Measurements from ENCODE around the gene ENTHD1. TPM values are rescaled to one million over a fixed set of nuclear protein-coding genes. Genes with fewer than 3 reads are reported as not detected.

The ENTHD1 gene
- total RNA-seq, 4 donors from 2014 or later, result 0.14 TPM; not detected in 3

DNA sequence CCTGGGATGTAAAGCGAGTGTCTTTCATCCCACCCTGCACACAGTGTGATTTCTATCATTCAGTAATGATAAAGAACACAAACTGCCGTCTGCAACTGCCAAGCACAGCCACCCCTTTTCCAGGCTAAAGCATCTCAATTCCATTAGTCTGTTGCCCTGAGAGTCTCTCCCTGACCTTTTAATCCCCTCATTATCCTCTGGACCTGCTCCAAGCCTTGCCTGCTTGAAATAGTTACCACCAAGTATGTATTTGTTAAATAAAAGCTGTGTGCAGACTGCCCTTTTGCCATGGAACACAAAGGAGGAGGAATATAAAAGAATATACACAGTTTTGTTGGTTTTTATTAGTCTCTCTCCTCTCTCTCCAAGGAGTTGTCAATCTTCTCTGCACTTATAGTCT is 20.3 kb upstream of the ENTHD1 start:
- no peaks in the 10 kb centered on the region for H3K9me3 ChIP-seq
- intact Hi-C loops (cut with DNase I; ENCODE audit: low total_unique reads), result no loop called here
- no peaks in the 10 kb centered on the region for H3K4me1 ChIP-seq
- TF ChIP-seq POLR2A (IDR thresholded peaks at IDR 0.05), result no peak
- TF ChIP-seq, protein P1, sequence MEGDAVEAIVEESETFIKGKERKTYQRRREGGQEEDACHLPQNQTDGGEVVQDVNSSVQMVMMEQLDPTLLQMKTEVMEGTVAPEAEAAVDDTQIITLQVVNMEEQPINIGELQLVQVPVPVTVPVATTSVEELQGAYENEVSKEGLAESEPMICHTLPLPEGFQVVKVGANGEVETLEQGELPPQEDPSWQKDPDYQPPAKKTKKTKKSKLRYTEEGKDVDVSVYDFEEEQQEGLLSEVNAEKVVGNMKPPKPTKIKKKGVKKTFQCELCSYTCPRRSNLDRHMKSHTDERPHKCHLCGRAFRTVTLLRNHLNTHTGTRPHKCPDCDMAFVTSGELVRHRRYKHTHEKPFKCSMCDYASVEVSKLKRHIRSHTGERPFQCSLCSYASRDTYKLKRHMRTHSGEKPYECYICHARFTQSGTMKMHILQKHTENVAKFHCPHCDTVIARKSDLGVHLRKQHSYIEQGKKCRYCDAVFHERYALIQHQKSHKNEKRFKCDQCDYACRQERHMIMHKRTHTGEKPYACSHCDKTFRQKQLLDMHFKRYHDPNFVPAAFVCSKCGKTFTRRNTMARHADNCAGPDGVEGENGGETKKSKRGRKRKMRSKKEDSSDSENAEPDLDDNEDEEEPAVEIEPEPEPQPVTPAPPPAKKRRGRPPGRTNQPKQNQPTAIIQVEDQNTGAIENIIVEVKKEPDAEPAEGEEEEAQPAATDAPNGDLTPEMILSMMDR (IDR thresholded peaks at IDR 0.05), result no peak
- no peak for DNase-seq
- peaks cover 0 to 2% of the 10 kb centered on the region in 2 donors for H3K27me3 ChIP-seq
- no peaks in the 10 kb centered on the region for H3K36me3 ChIP-seq
- H3K4me3 ChIP-seq, result no peak overlapping the region
- no peak overlapping the region for H3K27ac ChIP-seq

- TF ChIP-seq, protein P1 (IDR thresholded peaks at IDR 0.05), result no peak
- TF ChIP-seq POLR2A (IDR thresholded peaks at IDR 0.05), result no peak
- no peak for DNase-seq
- Histone ChIP-seq H3K27me3 (peaks cover 0 to 2% of the 10 kb centered on the region in 2 donors), H3K27ac (no peak overlapping the region), H3K9me3 (no peaks in the 10 kb centered on the region), H3K4me3 (no peak overlapping the region), H3K36me3 (no peaks in the 10 kb centered on the region), H3K4me1 (no peaks in the 10 kb centered on the region)
- intact Hi-C loops (cut with DNase I; ENCODE audit: low total_unique reads), result no loop called here
Observed at GRCh38 chr22:39913321-39913720, 19.8 kb upstream of the ENTHD1 start.

- Histone ChIP-seq H3K4me3 (no peak overlapping the region), H3K27ac (no peak overlapping the region), H3K4me1 (no peaks in the 10 kb centered on the region), H3K36me3 (no peaks in the 10 kb centered on the region), H3K9me3 (no peaks in the 10 kb centered on the region), H3K27me3 (peaks cover 0 to 2% of the 10 kb centered on the region in 2 donors)
- TF ChIP-seq POLR2A (IDR thresholded peaks at IDR 0.05), result no peak
- no peak for DNase-seq
- intact Hi-C loops (cut with DNase I; ENCODE audit: low total_unique reads), result no loop called here
Observed at GRCh38 chr22:39910876-39911613, 17.5 kb upstream of the ENTHD1 start.

GRCh38 chr22:39908737-39909136 is 15.2 kb upstream of the ENTHD1 start:
- peaks cover 0 to under 1% of the 10 kb centered on the region in 2 donors for H3K27me3 ChIP-seq
- no peaks in the 10 kb centered on the region for H3K36me3 ChIP-seq
- DNase-seq, result no peak
- intact Hi-C loops (cut with DNase I; ENCODE audit: low total_unique reads), result no loop called here
- TF ChIP-seq, protein P1 (IDR thresholded peaks at IDR 0.05), result no peak
- no peak for TF ChIP-seq POLR2A (IDR thresholded peaks at IDR 0.05)
- no peaks in the 10 kb centered on the region for H3K4me1 ChIP-seq
- no peak overlapping the region for H3K27ac ChIP-seq
- H3K4me3 ChIP-seq, result no peak overlapping the region
- no peaks in the 10 kb centered on the region for H3K9me3 ChIP-seq

- Histone ChIP-seq H3K27ac (no peak overlapping the region), H3K4me1 (no peaks in the 10 kb centered on the region), H3K27me3 (no peaks in the 10 kb centered on the region), H3K4me3 (no peak overlapping the region), H3K36me3 (no peaks in the 10 kb centered on the region), H3K9me3 (no peaks in the 10 kb centered on the region)
- intact Hi-C loops (cut with DNase I; ENCODE audit: low total_unique reads), result no loop called here
- TF ChIP-seq POLR2A (IDR thresholded peaks at IDR 0.05), result no peak
- TF ChIP-seq, protein P1 (IDR thresholded peaks at IDR 0.05), result no peak
- DNase-seq, result no peak
Observed at GRCh38 chr22:39908136-39908535, 14.6 kb upstream of the ENTHD1 start.

Measured in uterus (tissue), 4 donors.